Neutrophil (primary cell): ENCODE measurements around the gene FSD2.

Experiments used
- H3K27ac ChIP-seq: fragments of 200-600 bp; sonication (generic); 2 replicates; pipeline ENCODE4 v1.5.1; 2016; ENCODE audit warnings: mild to moderate bottlenecking, moderate library complexity
- H3K27me3 ChIP-seq: fragments of 200-600 bp; sonication (generic); 2 replicates; pipeline ENCODE4 v1.6.0; 2016; ENCODE audit warnings: mild to moderate bottlenecking
- H3K36me3 ChIP-seq: fragments of 200-600 bp; sonication (generic); 2 replicates; pipeline ENCODE4 v1.5.1; 2017
- H3K4me1 ChIP-seq, 2 experiments: fragments of 200-600 bp in 1 of 2; sonication (generic) in 1 of 2; 1 replicate in 1 of 2; 2 replicates in 1 of 2; pipeline versions ENCODE4 v1.5.1 to v1.6.1; 2013 to 2016; ENCODE audit warnings: low read depth in 1 of 2, low read length in 1 of 2, mild to moderate bottlenecking in 1 of 2, moderate library complexity in 1 of 2; ENCODE audit not compliant: control insufficient read depth in 1 of 2, insufficient read depth in 1 of 2
- H3K4me3 ChIP-seq, 2 experiments: fragments of 200-600 bp in 1 of 2; sonication (generic) in 1 of 2; 1 replicate in 1 of 2; 2 replicates in 1 of 2; pipeline ENCODE4 v1.5.1; 2013 to 2016; ENCODE audit warnings: low read depth in 1 of 2, low read length in 1 of 2, mild to moderate bottlenecking in 1 of 2, moderate library complexity in 1 of 2
- H3K9me3 ChIP-seq: fragments of 200-600 bp; sonication (generic); 2 replicates; pipeline ENCODE4 v1.5.1; 2016
- CTCF ChIP-seq: fragments of 200-600 bp; sonication (generic); IDR thresholded peaks from 2 replicates; pipeline ENCODE4 v1.5.1; 2016; ENCODE audit warnings: antibody characterized with exemption

Gene FSD2

GRCh38 chr15:82798104-82798503, 7.8 kb downstream of the FSD2 start:
- peaks cover 15% of the 10 kb centered on the region for H3K27me3 ChIP-seq
- H3K9me3 ChIP-seq: no peaks in the 10 kb centered on the region
- H3K27ac ChIP-seq: no peak overlapping the region
- no peak overlapping the region for H3K4me3 ChIP-seq
- no peaks in the 10 kb centered on the region for H3K36me3 ChIP-seq
- no peaks in the 10 kb centered on the region for H3K4me1 ChIP-seq
- TF ChIP-seq CTCF: no peak

- H3K4me1 ChIP-seq: no peaks in the 10 kb centered on the region
- H3K9me3 ChIP-seq: no peaks in the 10 kb centered on the region
- H3K27me3 ChIP-seq: peaks cover 6% of the 10 kb centered on the region
- TF ChIP-seq CTCF: no peak
- no peak overlapping the region for H3K4me3 ChIP-seq
- no peaks in the 10 kb centered on the region for H3K36me3 ChIP-seq
- no peak overlapping the region for H3K27ac ChIP-seq
These were observed 12.1 kb downstream of the FSD2 start for GRCh38 chr15:82793737-82794136.

- Histone ChIP-seq H3K27ac (no peak overlapping the region), H3K4me1 (no peaks in the 10 kb centered on the region), H3K4me3 (no peak overlapping the region), H3K27me3 (peaks cover 6% of the 10 kb centered on the region), H3K9me3 (no peaks in the 10 kb centered on the region), H3K36me3 (no peaks in the 10 kb centered on the region)
- no peak for TF ChIP-seq CTCF
These were observed 13.8 kb downstream of the FSD2 start for GRCh38 chr15:82792068-82792467.

GRCh38 chr15:82790321-82790720, 15.5 kb downstream of the FSD2 start:
- Histone ChIP-seq H3K27me3 (peaks cover 6% of the 10 kb centered on the region), H3K36me3 (no peaks in the 10 kb centered on the region), H3K4me1 (no peaks in the 10 kb centered on the region), H3K27ac (no peak overlapping the region), H3K9me3 (no peaks in the 10 kb centered on the region), H3K4me3 (no peak overlapping the region)
- no peak for TF ChIP-seq CTCF

- no peak for TF ChIP-seq CTCF
- H3K27ac ChIP-seq: no peak overlapping the region
- H3K9me3 ChIP-seq: no peaks in the 10 kb centered on the region
- H3K27me3 ChIP-seq: peaks cover 6% of the 10 kb centered on the region
- H3K4me3 ChIP-seq: no peak overlapping the region
- no peaks in the 10 kb centered on the region for H3K36me3 ChIP-seq
- H3K4me1 ChIP-seq: no peaks in the 10 kb centered on the region
These were observed 16.4 kb downstream of the FSD2 start for GRCh38 chr15:82789491-82789890.

- H3K9me3 ChIP-seq: no peaks in the 10 kb centered on the region
- H3K36me3 ChIP-seq: no peaks in the 10 kb centered on the region
- no peaks in the 10 kb centered on the region for H3K4me1 ChIP-seq
- TF ChIP-seq CTCF: no peak
- no peak overlapping the region for H3K4me3 ChIP-seq
- peaks cover 6% of the 10 kb centered on the region for H3K27me3 ChIP-seq
- H3K27ac ChIP-seq: no peak overlapping the region
These were observed 17.4 kb downstream of the FSD2 start for GRCh38 chr15:82788496-82788895.
